ENCODE measurements around the gene PPM1H.
"Not testable (repeated sequence)": the region's sequence is repeated elsewhere in the genome, so short reads cannot be mapped to it uniquely, and the experiment has no call there.

The PPM1H gene

DNA sequence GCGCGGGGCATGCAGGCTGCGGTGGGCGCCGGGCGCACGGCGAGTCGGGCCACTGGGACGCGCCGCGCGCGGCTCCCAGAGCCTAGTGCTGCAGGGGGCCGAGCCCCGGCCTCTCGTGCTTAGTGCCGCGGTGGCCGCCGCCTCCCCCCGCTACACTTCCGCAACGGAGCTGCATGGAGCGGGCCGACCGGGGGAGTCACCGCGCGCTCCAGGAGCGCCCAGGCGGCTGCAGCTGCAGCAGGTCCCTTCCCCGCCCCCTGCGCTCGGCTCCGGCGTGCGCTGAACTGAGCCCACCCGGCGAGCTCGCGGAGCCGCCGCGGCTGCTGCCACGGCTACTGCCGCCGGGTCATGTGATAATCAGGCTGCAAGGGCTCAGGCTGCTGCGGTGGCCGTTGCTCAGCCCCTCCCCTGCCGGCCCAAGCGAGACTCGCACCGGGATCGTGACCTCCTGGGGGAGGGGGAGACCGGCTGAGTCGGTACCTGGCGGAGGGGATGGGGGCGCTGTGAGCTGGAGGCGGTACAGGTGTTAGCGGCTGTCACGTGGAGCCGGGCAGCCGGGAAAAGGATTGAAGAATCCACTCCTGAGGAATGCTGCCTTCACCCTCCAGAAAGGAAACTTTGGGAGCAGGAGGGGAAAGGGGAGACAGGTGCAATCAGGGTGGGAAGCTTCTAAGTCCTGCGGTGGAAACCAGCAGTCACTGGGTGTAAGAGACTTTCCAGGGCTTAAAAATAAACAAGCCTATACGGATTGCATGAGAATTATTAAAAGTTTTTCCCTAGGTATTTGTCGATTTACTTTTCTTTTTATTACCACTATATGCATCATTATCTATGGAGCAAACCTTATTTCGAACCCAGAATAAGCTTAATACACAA is at the start of gene PPM1H:
PPM1H (minus strand) TSS at position 352 of the 876 bp plus-strand sequence. CDS start 414 bp downstream, outside the sequence.
- peak; percentile 49 to 60 for ATAC-seq

- no peak for ATAC-seq
Observed at GRCh38 chr12:62983594-62983993, 48.6 kb upstream of the PPM1H start.

- no peak for ATAC-seq
Observed at GRCh38 chr12:62978768-62979167, 43.8 kb upstream of the PPM1H start.

GRCh38 chr12:62977883-62978282 is 42.9 kb upstream of the PPM1H start:
- ATAC-seq = no peak

DNA sequence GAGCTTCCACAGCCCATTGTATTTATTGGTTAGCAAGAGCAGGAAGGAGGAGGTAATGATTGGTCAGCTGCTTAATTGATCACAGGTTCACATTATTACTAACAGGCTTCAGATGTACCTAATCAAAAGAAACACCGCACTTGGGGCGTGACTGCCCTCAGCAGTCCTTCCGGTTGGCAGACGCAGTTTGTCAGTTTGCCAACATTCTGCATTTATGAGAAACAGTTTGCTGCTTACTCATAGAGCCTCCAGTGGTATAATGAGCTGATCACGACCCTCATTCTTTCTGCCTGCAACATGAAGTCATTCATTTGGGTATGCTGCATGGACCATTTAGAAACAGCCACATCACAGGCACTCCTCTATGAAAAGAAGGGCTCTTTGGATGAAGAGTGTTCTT is 42.5 kb upstream of the PPM1H start:
- no peak for ATAC-seq

DNA sequence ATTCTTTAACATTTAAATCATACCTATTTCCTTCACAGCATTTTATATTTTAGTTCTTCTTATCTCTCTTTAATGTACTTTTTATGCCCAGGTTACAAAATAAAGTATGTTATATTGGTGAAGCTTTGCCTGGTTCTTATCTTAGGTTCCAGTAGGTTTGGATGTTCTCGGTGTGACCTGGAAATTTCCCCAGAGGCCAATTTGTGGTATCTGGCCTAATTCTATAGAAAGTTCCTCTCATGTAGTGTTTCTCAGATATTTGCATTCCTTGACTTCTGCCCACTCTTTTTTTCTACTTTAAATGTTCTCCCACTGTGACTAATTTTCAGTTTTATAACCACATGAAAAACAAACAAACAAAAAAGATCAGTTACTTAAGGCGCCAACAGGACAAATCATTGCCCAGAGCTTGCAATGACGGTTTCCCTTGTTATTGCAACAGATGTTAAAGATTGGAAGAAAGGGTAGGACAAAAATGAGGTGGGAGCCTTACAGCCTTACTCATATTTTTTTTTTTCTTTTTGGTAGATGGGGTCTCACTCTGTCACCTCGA is 41.2 kb upstream of the PPM1H start:
- no peak for ATAC-seq

- ATAC-seq = no peak
Observed at GRCh38 chr12:62971769-62972525, 37.0 kb upstream of the PPM1H start.

- no peak for ATAC-seq
Observed at GRCh38 chr12:62969695-62970094, 34.7 kb upstream of the PPM1H start.

- no peak for ATAC-seq
Observed at GRCh38 chr12:62967701-62968100, 32.8 kb upstream of the PPM1H start.

- ATAC-seq = no peak
Observed at GRCh38 chr12:62966990-62967506, 32.1 kb upstream of the PPM1H start.

GRCh38 chr12:62966446-62966989 is 31.6 kb upstream of the PPM1H start:
- ATAC-seq = peak; percentile 36 to 46

- ATAC-seq = not testable (repeated sequence)
Observed at GRCh38 chr12:62965700-62966099, 30.8 kb upstream of the PPM1H start.

DNA sequence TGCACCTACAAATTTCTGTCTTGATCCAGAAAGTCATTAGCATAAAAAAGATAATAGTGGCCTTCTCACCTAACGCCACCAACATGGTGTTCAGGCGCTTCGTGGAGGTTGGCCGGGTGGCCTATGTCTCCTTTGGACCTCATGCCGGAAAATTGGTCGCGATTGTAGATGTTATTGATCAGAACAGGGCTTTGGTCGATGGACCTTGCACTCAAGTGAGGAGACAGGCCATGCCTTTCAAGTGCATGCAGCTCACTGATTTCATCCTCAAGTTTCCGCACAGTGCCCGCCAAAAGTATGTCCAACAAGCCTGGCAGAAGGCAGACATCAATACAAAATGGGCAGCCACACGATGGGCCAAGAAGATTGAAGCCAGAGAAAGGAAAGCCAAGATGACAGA is 30.3 kb upstream of the PPM1H start:
- ATAC-seq = not testable (repeated sequence)

DNA sequence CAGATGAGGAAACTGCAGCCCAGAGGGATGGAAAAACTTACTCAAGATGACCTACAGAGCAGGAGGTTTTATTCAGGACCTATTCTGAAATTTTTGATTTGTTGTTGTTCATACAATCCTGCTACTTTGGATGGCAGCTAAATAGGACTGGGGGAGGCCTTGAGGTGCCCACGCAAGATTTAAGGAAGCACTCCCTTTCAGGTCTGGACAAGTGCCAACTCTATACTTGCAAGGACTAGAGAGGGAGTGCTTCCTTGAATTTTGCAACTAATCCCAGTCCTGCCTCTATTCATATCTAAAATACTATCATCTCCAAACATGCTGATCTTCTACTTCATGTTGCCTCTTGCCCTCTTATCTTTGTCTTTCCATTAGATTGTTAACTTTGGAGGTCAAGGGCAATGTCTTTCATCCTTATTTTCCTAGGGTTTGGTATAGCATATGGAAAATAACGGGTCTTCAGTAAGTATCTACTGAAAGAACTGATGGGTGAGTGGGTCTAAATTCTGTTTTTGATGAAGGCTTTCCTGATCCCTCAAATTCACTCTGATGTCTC is 28.6 kb upstream of the PPM1H start:
- no peak for ATAC-seq

GRCh38 chr12:62960324-62960723 is 25.4 kb upstream of the PPM1H start:
- ATAC-seq = no peak

GRCh38 chr12:62959745-62960144 is 24.8 kb upstream of the PPM1H start:
- ATAC-seq = no peak

DNA sequence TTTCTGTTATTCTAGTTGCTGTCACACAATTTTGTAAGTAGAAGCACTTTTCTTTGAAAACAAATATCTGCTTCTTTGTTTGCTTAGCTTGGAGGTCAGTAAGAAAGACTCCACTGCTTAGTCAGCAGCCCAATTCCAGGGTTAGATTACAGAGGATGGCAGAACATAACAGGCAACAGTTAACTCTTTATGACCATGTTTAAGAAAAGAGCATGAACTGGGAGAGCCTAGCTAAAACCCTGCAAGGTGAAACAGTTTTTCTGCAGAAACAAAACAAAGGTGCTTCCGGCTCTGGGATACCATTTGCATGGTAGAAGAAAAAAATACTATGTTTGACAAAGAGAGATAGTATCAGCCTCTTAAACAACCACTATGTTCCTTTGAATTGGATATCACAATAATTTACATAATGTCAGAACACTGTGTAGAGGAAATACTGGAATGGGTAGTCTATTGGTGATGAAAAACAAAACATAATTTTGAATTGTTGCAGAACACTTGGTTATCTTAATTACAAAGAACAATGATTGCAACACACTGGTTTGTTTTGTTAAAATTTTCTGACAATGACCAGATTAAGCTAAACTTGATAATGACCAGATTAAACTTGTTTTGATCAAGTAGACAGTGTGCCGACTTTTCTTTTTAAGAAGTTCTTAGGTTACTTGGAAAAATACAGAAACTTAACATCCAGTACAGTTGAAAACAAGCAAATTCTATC is 22.4 kb upstream of the PPM1H start:
- no peak for ATAC-seq

- ATAC-seq = no peak
Observed at GRCh38 chr12:62955678-62956077, 20.7 kb upstream of the PPM1H start.

- no peak for ATAC-seq
Observed at GRCh38 chr12:62950317-62950716, 15.4 kb upstream of the PPM1H start.

DNA sequence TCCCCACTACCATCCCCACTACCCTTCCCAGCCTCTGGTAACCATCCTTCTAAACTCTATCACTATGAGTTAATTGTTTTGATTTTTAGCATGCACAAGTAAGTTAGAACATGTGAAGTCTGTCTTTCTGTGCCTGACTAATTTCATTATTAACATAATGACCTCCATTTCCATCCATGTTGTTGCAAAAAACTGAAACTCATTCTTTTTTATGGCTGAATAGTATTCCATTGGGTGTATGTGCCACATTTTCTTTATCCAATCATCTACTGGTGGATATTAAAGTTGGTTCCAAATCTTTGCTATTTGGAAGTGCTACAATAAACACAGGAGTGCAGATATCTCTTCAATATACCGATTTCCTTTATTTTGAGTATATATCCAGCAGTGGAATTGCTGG is 13.2 kb upstream of the PPM1H start:
- ATAC-seq = no peak

DNA sequence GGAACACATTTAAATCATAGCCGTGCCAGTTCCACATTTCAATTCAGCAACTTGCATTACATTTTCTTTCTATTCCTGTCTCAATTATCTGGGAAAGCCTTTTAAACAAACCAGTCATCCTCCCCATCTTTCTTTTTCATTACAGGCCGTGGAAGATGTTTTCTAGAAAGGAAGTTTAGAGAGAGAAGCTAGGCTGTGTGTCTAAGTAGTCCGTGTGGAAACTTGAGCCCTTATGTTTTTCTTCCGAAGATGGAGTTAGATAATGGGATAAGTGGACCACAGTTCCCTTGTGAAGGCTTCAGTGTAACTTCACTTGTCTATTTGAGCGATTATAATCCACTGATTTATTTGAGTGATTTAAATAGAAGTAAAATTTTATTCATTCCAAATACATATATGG is 12.4 kb upstream of the PPM1H start:
- no peak for ATAC-seq

DNA sequence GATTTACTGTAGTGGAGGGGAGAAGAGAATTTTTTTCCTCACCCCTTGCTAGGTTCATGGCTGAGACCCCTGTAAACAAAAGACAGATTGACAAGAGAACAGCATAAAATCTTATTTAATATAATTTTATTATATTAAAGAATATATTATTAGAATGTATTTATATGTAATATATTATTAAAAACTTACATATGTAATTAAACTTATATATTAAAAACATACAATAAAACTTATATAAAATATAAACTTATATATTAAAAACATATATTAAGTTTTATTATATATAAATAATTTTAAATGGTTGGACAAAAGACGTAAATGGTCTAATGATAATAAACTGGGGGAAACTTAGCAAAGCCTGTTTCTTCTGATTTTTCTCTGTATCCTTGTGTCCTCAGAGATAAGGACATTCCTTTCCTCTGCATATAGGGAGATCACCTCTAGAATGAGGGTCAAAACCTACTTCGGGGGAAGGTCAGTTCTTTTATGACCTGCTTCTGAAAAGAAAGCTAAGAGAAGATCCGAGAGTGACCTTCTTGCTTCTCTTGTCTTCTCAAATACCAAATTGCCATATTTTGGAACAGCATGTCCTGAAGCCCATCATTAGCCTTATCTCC is 8.9 kb upstream of the PPM1H start:
- no peak for ATAC-seq
